ENCODE results near the gene RAB22A.

The RAB22A gene

DNA sequence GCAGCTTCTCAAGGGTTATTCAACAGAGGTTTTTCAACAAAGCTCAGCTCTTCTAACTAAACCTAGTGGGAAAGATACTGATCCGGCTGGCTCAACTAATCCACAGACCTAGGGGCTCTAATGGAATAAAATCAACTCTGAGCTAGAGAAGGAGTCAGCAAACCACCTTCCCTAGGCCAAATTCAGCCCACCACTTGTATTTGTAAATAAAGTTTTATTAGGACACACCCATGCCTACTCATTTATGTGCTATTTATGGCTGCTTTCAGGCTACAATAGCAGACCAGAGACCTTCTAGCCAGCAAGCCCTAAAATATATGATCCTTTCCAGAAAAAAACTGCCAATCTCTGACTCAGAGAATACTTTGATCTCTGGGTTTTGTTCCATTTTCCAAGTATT is 6.0 kb upstream of the RAB22A start:
- DNase-seq = no peak

DNA sequence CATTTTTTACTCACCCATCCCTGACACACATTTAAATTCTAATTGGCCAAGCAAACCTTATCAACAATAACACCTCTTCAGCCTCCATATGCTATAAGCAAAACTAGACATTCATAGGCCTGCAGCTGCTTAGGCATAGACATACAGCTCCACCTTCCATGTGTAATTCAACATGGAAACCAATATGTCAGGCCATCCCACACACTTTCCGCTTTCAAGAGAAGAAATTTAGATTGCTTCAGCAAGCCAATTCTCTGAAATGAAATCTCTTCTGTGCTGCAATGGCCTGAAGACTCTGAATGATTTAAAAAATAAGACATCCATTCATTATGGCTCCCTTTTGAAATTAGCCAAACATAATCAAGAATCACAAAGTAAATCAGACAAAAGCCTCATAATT is 4.5 kb upstream of the RAB22A start:
- no peak for DNase-seq

DNA sequence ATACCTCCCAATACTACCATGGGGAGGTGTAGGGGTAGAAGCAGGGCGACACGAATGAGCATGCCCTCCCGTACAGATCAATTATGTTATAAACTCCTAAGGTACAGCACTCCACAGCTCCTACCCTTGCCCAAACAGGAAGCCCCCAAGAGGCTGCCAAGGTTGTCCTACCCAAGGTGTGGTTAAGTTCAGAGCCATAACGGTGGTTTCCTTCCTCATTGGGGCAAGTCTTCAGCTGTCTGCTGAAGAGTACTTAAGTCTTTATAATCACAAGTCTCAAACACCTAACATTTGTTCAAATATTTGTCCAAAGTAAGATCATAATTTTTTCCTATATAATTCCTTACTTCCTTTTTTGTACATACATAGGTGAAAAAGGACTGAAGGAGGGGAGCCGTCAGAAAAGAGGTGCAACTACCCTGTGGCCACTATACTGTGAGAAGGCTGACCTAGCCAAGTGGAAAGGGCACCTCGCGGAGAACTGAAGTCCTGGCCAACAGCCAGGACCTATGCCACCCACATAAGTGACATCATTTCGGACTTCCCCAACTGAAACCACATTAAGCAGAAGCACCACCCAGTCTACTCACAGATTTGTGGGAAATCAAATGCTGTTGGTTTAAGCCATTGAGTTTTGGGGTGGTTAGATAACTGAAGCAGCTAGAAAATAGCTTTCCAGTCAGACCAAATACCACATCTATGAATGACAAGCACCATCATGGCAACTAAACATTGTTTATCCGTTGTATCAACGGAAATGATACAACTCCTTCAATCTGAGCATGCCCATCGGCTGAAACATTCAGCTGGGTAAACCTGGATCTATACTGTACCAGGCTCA is 2.9 kb upstream of the RAB22A start:
- DNase-seq = peak; percentile 74 to 76

DNA sequence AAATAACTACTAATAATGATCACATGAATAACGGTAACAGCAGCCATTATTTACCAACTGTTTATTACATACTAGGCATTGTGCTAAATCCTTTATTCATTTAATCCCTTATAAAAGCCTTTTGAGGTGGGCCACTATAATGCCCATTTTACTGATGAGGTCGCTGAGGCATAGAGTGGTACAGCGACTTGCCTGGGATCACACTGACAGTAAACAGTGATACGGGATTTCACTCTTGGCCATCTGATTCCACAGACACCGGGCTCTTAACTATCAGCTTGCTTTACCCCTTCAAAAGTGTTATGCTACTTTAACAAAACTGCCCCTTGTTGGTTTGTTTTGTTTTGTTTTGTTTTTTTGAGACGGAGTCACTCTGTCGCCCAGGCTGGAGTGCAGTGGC is 2.2 kb upstream of the RAB22A start:
- DNase-seq = no peak

DNA sequence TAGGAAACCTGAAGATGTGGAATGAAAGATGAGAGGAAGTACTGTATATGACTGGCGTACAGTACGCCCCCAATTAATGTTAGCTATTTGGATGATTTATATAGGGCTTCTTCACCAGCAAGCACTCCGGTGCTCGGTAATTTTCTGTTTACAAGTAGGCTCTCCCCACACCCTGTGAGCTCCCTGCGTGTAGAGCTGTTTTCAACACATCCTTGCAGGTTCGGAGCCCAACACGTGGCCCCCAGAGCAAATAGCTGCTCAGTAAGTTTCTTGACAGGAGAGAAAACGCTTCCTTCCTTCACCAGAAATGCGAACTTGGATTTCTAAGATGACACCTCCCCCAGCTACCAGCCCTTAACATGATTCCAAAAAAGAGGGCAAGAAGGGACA is 1.2 kb upstream of the RAB22A start:
- peak in 1 of 2 donors; percentile 22 for DNase-seq

DNA sequence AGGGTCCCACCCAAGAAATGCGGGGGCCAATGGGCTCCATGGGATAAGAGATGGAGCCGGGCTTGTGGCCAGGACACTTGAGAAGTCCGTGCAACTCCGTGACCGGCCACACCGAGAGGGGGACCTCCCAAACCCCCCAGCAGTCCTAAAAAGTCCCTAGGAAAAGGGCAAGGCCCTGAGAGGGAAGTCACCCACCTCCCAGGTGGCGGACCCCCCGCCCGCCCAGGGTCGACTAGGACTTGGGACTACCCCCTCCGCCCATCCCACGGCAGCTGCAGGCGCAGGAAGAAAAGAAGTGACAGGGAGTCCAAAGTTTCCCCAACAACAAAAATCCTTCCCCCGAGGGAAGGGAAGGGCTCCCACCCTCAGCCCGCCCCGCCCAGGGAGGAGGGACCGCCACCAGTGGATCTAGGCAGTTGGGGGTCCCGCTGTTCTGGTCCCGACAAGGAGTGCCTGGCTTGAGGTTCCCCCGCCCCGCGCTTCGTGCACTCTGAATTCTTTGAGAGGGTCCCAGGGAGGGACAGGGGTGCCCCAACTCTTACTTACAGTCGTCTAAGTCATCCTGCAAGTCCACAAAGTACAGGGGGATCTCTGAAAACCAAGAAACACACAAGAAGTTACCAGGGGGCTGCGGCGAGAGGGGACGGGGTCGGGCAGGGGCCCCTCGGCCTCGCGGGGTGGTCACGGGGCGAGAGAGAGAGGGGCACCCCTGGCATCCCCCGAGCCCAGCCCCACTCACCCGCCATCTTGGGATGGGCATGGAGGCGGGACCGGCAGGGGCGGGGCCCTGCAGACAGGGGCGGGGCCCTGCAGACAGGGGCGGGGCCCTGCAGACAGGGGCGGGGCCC is 611 bp upstream of the RAB22A start:
- peak in 1 of 2 donors; percentile 53 for DNase-seq

DNA sequence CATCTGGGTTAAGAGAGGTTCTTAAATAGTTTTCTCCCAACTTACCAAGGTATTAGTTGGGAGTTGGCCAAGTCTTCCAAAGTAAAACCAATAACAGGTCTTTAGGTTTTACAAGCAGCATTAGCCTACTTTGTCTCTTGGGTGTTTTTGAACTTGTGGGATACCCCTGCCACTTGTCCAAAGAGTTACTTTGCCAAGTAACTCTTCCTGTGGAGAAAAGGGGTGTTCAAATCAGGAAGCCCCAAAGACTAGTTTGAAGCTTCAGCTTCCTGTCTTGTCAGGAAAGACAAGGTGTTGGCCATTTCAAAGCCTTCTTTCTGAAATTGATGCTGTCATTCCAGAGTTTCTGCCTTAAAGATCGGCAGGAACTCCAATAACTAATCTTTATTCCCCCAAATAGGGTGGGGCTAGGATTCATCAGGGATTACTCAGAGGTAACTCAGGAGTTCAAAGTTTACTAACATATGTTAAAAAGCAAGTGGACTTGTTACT is 822 bp downstream of the RAB22A start:
- DNase-seq = no peak

DNA sequence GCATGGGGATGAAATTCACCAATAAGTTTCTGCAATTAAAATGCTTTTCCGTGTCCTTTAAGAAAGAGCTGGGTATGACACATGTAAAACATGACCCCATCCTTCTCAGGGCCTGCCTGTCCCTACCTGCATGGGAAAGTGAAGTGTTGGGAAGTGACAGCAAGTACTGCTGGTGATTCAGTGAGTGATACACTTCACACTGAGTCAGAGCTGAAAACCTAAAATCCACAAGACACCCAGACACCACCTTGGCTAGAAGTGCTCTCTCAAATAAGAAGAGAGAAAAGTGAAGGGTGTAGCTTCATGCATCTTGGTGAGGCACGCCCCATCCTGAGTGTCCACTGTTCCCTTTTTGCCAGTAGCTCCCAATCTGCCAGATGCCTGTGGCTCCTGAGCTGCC is 3.3 kb downstream of the RAB22A start:
- no peak for DNase-seq

DNA sequence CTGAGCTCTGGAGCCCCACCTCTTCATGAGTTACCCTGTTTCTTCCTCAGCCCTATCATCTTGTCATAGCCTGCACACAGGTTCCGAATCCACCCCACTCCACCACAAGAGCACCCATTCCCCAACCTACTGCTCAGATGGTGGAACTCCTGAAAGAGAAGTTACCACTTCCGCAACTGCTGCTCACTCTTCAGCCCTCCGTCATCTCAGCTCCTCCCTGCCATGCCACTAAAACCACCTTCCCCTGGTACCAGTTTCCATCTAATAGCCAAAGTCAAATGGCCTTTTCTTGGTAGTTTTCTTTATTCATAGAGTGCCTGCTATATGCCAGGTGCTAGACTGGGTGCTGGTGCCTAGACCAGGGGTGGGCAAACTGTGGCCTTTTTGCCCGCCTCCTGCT is 3.9 kb downstream of the RAB22A start:
- no peak for DNase-seq

DNA sequence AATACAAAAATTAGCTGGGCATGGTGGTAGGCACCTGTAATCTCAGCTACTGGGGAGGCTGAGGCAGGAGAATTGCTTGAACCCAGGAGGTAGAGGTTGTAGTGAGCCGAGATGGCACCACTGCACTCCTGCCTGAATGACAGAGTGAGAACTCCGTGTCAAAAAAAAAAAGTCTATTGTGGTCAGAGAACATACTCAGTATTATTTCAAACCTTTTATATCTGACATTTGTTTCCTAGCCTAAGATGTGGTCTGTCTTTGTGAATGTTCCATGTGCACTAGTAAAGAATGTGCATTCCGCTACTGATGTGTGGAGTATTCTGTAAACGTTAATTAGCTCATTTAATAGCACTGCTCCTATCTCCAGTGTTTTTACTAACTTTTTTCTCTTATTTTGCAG is 11.7 kb downstream of the RAB22A start:
- DNase-seq = no peak

DNA sequence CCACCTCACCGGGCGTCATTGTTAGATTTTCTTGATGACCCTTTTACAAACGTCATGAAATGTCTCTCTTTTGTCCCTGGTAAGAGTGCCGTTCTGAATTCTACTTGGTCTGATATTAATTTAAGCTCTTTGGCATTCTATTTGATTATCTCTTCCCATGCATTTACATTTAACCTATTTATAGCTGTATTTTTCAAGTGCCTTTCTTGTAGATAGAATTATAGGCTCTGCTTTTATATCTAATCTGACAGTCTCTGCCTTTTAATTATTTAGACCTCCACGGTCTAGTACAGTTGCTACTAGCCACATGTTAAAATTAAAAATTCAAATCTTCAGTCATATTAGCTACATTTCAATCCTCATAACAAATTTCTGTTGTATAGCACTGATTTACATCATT is 12.6 kb downstream of the RAB22A start:
- DNase-seq = no peak

DNA sequence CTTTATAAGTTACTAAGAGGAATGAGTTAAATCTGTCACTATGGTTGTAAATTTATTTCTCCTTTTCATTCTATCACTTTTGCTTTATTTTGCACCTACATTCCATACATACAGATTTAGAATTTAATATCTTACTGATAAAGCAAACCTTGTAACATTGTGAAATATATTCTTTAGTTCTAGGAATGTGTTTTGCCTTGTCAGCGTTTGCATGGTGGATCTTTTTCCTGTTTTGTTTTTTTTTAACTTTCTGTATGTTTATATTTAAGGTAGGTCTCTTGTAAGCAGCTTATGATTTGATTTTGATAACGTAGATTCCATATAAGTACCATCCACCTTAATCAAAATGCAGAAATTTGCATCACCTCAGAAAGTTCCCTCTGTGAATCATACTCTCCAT is 16.4 kb downstream of the RAB22A start:
- no peak for DNase-seq

DNA sequence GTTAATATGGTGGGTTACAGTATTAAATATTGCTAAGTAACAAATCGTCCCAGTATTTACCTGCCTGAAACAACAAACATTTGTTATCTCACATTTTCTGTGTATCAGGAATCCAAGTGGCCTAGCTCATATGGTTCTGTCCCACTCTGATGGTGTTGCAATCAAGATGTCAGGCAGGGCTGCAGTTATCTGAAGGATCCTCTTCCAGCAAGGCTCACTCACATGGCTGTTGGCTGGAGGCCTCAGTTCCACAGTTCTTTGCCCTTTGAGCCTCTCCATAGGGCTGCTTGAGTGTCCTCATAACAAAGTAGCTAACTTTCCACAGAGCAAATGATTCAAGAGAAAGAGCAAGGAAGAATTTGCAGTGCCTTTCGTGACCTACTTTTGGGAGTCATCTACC is 17.7 kb downstream of the RAB22A start:
- no peak for DNase-seq

DNA sequence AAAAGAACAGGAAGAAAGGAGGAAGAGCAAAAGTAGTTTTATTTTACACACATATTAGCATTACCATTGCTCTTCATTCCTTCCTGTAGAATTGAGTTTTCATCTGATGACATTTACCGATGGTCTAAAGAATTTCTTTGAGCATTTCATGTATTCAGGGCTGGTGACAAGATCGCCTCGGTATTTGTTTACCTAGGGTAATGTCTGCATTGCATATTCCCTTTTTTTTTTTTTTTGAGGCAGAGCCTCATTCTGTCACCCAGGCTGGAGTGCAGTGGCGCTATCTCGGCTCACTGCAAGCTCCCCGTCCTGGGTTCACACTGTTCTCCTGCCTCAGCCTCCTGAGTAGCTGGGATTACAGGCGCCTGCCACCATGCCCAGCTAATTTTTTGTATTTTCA is 19.3 kb downstream of the RAB22A start:
- no peak for DNase-seq

DNA sequence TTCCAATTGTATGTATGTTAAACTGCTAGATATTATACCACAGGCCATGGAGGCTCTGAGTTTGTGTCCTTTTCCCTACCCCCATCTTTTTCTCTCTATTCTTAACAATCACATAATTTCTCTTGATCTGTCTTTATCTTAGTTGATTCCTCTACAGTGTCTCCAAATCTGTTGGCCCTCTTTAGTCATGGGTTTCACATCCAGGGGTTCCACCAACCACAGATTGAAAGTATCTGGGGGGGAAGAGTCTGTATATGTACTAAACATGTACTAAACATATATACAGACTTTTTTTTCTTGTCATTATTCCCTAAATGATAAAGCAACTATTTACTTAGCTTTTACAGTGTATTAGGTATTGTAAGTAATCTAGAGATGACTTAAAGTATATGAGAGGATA is 20.2 kb downstream of the RAB22A start:
- DNase-seq = no peak

DNA sequence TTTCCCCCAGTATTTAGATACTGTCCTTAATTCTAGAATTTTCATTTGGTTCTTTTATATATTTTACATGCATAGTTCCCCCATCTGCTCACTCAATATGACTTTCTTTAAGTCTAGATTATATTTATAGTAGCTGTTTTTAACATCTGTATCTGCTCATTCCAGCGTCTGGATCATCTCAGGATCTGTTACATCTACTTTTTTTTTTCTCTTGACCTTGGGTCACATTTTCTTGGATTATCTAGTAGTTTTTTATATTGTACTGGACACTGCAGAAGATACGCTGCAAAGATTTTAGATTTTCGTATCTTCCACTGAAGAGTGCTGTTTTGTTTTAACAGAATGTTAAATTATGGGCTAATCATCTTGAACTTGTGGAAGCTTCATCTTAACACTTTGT is 20.7 kb downstream of the RAB22A start:
- no peak for DNase-seq

DNA sequence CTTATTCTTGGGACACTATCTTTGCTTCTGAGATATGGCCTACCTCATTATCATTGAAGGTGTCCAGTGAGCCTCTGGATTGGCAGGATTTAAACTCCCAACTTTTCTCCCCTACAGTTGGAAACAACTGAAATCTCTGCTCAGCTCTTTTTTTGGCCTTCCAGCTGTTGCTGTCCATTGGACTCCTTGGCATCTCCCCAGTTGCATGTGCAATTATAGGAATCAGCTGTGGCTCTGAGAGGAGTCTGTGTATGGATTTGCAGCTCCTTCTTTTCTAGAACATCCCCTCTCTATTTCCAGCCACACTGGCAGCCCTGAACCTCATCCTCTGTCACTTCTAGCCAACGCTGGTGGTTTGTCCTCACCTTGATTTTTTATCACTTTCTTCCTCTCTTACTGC is 21.2 kb downstream of the RAB22A start:
- no peak for DNase-seq

DNA sequence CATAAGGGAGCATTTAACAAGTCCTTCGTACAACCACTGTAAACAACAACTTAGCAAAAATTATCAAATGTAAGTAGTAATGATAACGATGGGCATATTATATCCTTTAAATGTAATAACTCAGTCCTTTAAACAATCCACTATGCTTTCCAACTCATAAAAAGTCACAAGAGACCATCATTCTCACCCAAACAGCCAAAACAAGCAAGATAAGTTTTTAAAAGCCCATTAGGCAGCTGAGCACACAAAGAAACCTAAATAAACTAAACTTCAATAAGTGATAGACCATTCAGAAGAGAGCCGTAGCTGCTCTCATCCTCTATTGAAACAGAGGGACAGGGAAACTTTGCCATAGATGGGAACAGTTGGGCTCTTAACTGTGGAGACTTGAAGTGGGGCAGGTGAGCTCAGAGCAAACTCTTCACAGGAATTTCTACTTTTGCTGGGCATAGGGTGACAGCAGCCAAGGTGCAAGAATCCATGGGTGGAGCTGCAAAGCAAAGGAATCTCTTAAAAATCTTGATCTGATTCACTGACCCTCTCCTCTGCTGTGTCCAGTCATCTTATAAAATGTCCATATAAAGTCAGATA is 22.5 kb downstream of the RAB22A start:
- DNase-seq = no peak

DNA sequence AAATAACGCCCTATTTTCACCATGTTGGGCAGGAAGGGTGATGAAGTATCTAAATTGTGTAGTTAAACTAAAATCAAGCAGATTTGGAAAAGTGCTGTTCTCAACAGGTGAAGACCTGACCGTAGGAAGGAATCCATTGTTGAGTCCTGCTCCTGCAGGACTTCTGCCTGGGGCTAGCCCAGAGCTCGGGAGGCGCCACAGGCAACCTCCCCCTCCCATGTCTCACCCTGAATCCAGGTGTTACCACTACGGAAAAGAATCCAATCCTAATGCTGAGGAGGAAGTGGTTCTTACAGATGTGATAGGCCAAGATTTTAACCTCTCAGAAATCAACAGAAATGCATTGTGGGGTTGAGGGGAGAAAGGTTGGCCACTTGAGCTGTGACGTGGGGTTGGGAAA is 30.2 kb downstream of the RAB22A start:
- no peak for DNase-seq

DNA sequence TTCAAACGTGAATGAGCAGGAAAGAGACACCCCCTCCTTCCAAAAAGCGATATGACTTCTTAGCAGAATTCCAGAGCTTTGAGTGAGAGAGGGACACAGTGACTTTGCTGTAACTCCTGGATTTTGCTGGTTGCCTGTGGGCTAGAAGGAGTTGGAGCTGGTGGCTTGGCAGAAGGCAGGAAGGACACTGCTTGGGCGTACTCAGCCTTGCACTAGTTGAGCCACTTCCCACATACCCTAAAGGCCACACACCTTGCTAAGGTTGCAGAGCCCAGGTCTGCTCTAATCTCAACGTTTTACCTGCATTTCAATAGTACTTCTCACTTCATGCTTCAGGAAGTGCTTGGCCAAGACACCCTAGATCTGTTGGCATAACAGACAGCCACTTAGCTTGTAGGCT is 30.6 kb downstream of the RAB22A start:
- DNase-seq = no peak

DNA sequence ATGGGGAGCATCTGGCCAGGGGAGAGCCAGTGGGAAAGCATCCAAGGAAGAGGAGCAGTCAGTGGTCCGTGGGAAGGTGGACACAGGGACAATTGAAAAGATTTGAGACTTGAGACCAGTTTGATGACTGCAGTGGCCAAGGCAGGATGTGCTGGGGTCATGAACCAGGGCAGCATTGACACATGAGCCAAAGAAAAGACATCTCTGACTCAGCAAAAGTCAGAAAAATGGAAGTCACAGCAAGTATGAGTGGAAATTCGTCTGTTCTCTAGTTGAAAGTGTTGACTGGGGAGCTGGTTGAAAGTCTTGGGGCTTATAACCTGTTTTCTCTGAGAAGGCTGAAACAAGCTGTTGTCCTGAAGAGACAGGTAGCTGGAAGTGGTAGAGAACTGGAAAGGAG is 31.3 kb downstream of the RAB22A start:
- no peak for DNase-seq

DNA sequence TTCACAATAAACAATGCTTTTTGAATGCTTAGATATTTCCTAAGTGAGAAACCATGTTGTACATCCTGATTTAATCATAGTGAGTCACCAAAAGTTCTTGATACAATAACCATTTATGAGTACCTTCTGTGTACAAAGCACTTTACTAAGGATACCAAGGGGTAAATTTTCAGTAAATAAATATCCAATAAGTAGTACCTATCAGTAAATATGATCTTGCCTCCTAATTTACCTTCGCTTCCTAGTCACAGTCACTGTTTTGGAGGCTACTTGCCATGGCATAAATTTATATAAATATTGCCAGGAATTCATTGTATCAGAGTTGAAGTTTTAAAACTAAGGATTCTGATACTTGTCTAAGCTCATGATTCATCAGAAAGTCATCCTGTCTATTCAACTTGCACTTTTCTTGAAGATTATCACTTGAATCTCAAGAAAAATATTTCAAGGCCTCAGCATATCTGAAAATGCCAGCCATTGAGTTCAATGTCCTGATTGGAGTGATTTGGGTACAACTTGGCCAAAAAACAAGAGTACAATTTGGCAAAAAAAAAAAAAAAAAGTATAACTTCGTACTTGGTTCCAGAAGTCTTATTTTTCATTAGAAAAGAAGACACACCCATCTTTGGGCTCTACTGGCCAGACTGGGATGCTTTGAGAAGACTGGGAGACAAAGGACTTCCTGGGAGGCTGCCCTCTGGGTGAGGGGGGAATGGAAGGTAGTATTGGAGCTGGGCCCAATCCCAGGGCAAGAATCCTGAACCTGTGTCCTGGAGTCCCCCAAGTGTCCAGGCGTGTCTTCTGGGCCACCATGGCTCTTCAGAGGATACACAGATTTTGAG is 32.8 kb downstream of the RAB22A start:
- DNase-seq = no peak

DNA sequence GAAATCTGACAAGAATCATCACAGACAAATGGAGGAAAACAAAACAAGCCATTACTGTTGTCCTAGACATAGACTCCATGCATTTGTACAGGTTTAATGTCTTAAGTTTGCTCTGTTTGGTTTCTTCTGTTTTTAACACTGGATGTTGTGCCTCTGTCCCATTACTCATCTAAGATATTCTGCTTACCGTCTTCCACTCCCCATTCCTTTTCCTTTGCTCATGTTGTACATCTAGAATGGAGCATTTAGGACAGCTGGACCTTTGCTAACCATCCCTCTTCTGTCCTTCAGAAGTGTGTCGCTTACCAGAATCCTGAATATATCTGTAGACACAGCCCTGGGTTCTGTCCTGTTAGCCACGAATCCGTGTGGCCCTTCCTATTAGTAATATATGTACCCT is 35.2 kb downstream of the RAB22A start:
- DNase-seq = no peak
